H1 (cell line): ENCODE results near the gene MAGOH. TPM values are rescaled to one million over a fixed set of nuclear protein-coding genes. Genes with fewer than 3 reads are reported as not detected.

Experiments
- CTCF ChIA-PET: fragments of 300-600 bp; sonication (Branson Sonifier 250); formaldehyde crosslinking; loops from one replicate; lab custom pipeline; 2021; ENCODE audit not compliant: partially characterized antibody; lab: Charles Lee
- POLR2A ChIA-PET: fragments of 300-600 bp; sonication (Branson Sonifier 250); formaldehyde crosslinking; loops from one replicate; lab custom pipeline; 2021; ENCODE audit warnings: inconsistent platforms; ENCODE audit not compliant: partially characterized antibody; lab: Charles Lee
- DNase-seq, 2 experiments: peaks; one replicate each; pipeline versions ENCODE4 v3.0.0 to v3.0.0-alpha.2; 2010 to 2022; ENCODE audit warnings: low spot score in 2 of 2, low read depth in 1 of 2, mixed read lengths in 1 of 2
- FAIRE-seq: peaks from 2 replicates; lab custom pipeline; 2011; peaks lifted over from hg19 to GRCh38; lab: Jason Lieb, UNC
- H2AFZ ChIP-seq: 2 replicates; pipeline ENCODE4 v1.8.1; 2012; ENCODE audit warnings: low read length, inconsistent platforms
- H2AK5ac ChIP-seq: 2 replicates; pipeline ENCODE4 v1.6.1; 2013; ENCODE audit warnings: low read depth, low read length
- H2BK120ac ChIP-seq: replicated peaks from 2 replicates; pipeline ENCODE3; 2013; ENCODE audit warnings: low read depth, low read length, inconsistent platforms
- H2BK12ac ChIP-seq: 2 replicates; pipeline ENCODE4 v1.6.1; 2013; ENCODE audit warnings: low read depth, low read length
- H2BK15ac ChIP-seq: 2 replicates; pipeline ENCODE4 v1.6.1; 2013; ENCODE audit warnings: low read length
- H2BK20ac ChIP-seq: 2 replicates; pipeline ENCODE4 v1.6.1; 2013; ENCODE audit warnings: low read length
- H2BK5ac ChIP-seq: 2 replicates; pipeline ENCODE4 v1.6.1; 2013; ENCODE audit warnings: low read depth, low read length
- H3K14ac ChIP-seq: 2 replicates; pipeline ENCODE4 v1.6.1; 2013; ENCODE audit warnings: inconsistent platforms; ENCODE audit not compliant: insufficient read length
- H3K18ac ChIP-seq: 2 replicates; pipeline ENCODE4 v1.6.1; 2013; ENCODE audit warnings: low read length; ENCODE audit errors: extremely low read depth
- H3K23ac ChIP-seq: 2 replicates; pipeline ENCODE4 v1.6.1; 2013; ENCODE audit warnings: inconsistent platforms; ENCODE audit not compliant: insufficient read length
- H3K23me2 ChIP-seq: 2 replicates; pipeline ENCODE4 v1.6.1; 2013; ENCODE audit warnings: low read depth, low read length
- H3K27ac ChIP-seq: 2 replicates; pipeline ENCODE4 v1.6.1; 2011; ENCODE audit warnings: low read depth, low read length, inconsistent platforms
- H3K27me3 ChIP-seq, 4 experiments: replicated peaks in 1 of 4; 1 replicate in 1 of 4; 2 replicates in 3 of 4; pipeline versions ENCODE4 v1.6.1 to v1.8.1; 2011 to 2013; ENCODE audit warnings: low read length in 3 of 4, mild to moderate bottlenecking in 3 of 4, inconsistent platforms in 2 of 4, mixed read lengths in 2 of 4, moderate library complexity in 1 of 4; ENCODE audit not compliant: control insufficient read depth in 3 of 4, insufficient read depth in 3 of 4; ENCODE audit errors: extremely low read depth in 1 of 4
- H3K36me3 ChIP-seq, 4 experiments: 2 replicates each; pipeline versions ENCODE4 v1.6.1 to v1.8.1; 2011 to 2013; ENCODE audit warnings: mild to moderate bottlenecking in 4 of 4, low read length in 3 of 4, moderate library complexity in 2 of 4, control low read depth in 1 of 4, inconsistent platforms in 1 of 4; ENCODE audit not compliant: insufficient read depth in 4 of 4, control insufficient read depth in 2 of 4
- H3K4ac ChIP-seq: replicated peaks from 2 replicates; pipeline ENCODE3; 2013; ENCODE audit warnings: low read length, low read depth, mixed read lengths, inconsistent platforms; ENCODE audit not compliant: insufficient read length
- H3K4me1 ChIP-seq, 4 experiments: replicated peaks in 1 of 4; 1 replicate in 1 of 4; 2 replicates in 3 of 4; pipeline versions ENCODE4 v1.6.1 to v1.8.1; 2011 to 2013; ENCODE audit warnings: low read length in 3 of 4, inconsistent platforms in 2 of 4, mixed read lengths in 1 of 4; ENCODE audit not compliant: insufficient read depth in 4 of 4, control insufficient read depth in 3 of 4
- H3K4me2 ChIP-seq, 2 experiments: 2 replicates each; pipeline versions ENCODE4 v1.6.1 to v1.8.1; 2011 to 2013; ENCODE audit warnings: low read depth in 2 of 2, low read length in 2 of 2, control low read depth in 1 of 2, inconsistent platforms in 1 of 2, mild to moderate bottlenecking in 1 of 2; ENCODE audit not compliant: insufficient read depth in 1 of 2
- H3K4me3 ChIP-seq, 4 experiments: fragments of 200-600, 300-600 bp in 1 of 4; sonication (generic), shearing (Covaris generic), sonication (Bioruptor Twin) in 1 of 4; 2 replicates each; pipeline versions ENCODE4 v1.5.1 to v1.8.1; 2011 to 2016; ENCODE audit warnings: low read length in 4 of 4, low read depth in 3 of 4, control low read depth in 2 of 4, inconsistent platforms in 2 of 4, mild to moderate bottlenecking in 2 of 4, mixed read lengths in 1 of 4, moderate library complexity in 1 of 4; ENCODE audit not compliant: insufficient read depth in 2 of 4; ENCODE audit errors: extremely low read depth in 1 of 4
- H3K56ac ChIP-seq: replicated peaks from 2 replicates; pipeline ENCODE3; 2013; ENCODE audit warnings: low read depth, mild to moderate bottlenecking, mixed read lengths, low read length, inconsistent platforms; ENCODE audit not compliant: insufficient read length
- H3K79me1 ChIP-seq: 2 replicates; pipeline ENCODE4 v1.6.1; 2013; ENCODE audit warnings: low read depth, low read length, control low read depth
- H3K79me2 ChIP-seq, 2 experiments: 2 replicates each; pipeline versions ENCODE4 v1.6.1 to v1.8.1; 2012 to 2013; ENCODE audit warnings: low read length in 2 of 2, mild to moderate bottlenecking in 2 of 2, inconsistent platforms in 1 of 2; ENCODE audit not compliant: insufficient read depth in 2 of 2, control insufficient read depth in 1 of 2
- H3K9ac ChIP-seq, 4 experiments: replicated peaks in 1 of 4; 1 replicate in 1 of 4; 2 replicates in 3 of 4; pipeline versions ENCODE4 v1.6.1 to v1.8.1; 2011 to 2013; ENCODE audit warnings: low read depth in 3 of 4, low read length in 3 of 4, control low read depth in 2 of 4, mild to moderate bottlenecking in 2 of 4, moderate library complexity in 2 of 4, inconsistent platforms in 1 of 4; ENCODE audit errors: extremely low read depth in 1 of 4
- H3K9me3 ChIP-seq, 2 experiments: 2 replicates each; pipeline versions ENCODE4 v1.6.1 to v1.8.1; 2012 to 2013; ENCODE audit warnings: mild to moderate bottlenecking in 2 of 2, moderate library complexity in 2 of 2, control low read depth in 1 of 2, inconsistent platforms in 1 of 2, low read depth in 1 of 2, low read length in 1 of 2, mixed read lengths in 1 of 2; ENCODE audit not compliant: insufficient read depth in 2 of 2
- H4K20me1 ChIP-seq, 2 experiments: replicated peaks in 1 of 2; 2 replicates each; pipeline versions ENCODE3 to v1.8.1; 2011 to 2013; ENCODE audit warnings: inconsistent platforms in 2 of 2, low read length in 2 of 2, mild to moderate bottlenecking in 1 of 2; ENCODE audit not compliant: insufficient read depth in 2 of 2, control insufficient read depth in 1 of 2
- H4K5ac ChIP-seq: 2 replicates; pipeline ENCODE4 v1.6.1; 2013; ENCODE audit warnings: low read length, low read depth, mixed read lengths, inconsistent platforms; ENCODE audit not compliant: insufficient read length
- H4K8ac ChIP-seq: 2 replicates; pipeline ENCODE4 v1.8.0; 2013; ENCODE audit warnings: mild to moderate bottlenecking, moderate library complexity, low read length, inconsistent platforms; ENCODE audit not compliant: insufficient read depth; ENCODE audit errors: extremely low read depth
- H4K91ac ChIP-seq: replicated peaks from 2 replicates; pipeline ENCODE3; 2013; ENCODE audit warnings: low read length, mixed read lengths, inconsistent platforms; ENCODE audit not compliant: insufficient read length
- ATF2 ChIP-seq: IDR thresholded peaks from 2 replicates; pipeline ENCODE4 v1.6.1; 2012; ENCODE audit warnings: low read length, inconsistent platforms
- CHD2 ChIP-seq: IDR thresholded peaks from 2 replicates; pipeline ENCODE4 v1.6.1; 2012; ENCODE audit warnings: low read length, improper control_type of control experiment
- CTBP2 ChIP-seq: IDR thresholded peaks from 2 replicates; pipeline ENCODE4 v1.7.0; 2011; ENCODE audit warnings: borderline replicate concordance, mild to moderate bottlenecking, moderate library complexity, mixed read lengths, low read length; ENCODE audit not compliant: insufficient read depth, insufficient read length
- WGBS, 2 experiments: shearing (Covaris generic) in 1 of 2; methylation state at CpG; one replicate each; pipeline versions ENCODE4 v1.1.6 to v1.1.7; 2013 to 2015; ENCODE audit warnings: low lambda C conversion rate in 2 of 2, mixed read lengths in 2 of 2, inconsistent platforms in 1 of 2, low coverage in 1 of 2, missing lambda C conversion rate in 1 of 2; ENCODE audit not compliant: insufficient replicate concordance in 2 of 2, insufficient coverage in 1 of 2, insufficient read length in 1 of 2; ENCODE audit errors: extremely low coverage in 1 of 2, missing lambda C conversion rate in 1 of 2; 5-methylcytosine and 5-hydroxymethylcytosine counted together
- polyA plus RNA-seq, 7 experiments: library from polyadenylated mRNA; depleted of rRNA in 3 of 7; stranded (reverse) in 5 of 7; unstranded in 2 of 7; fragments of >200 nt in 5 of 7; fragments of 200-250 nt in 2 of 7; gene quantifications; 1 replicate in 5 of 7; 2 replicates in 1 of 7; 4 replicates in 1 of 7; pipeline versions ENCODE4 v1.2.1 to v1.2.3, GENCODE V29; 2011 to 2013; ENCODE audit warnings: missing spikeins in 2 of 7, mixed read lengths in 2 of 7
- total RNA-seq: library from RNA; stranded (reverse); fragmentation: NEBNext Ultra II Directional; extraction: Animal tissue kit (Norgen Biotek cat#: 25700); gene quantifications from 2 replicates; pipeline ENCODE4 v1.2.1, GENCODE V29; 2021

MAGOH gene
- total and polyA plus RNA-seq, 2 of the 8 experiments (the other 6 are each of a cell fraction or from before 2014, with no cell fraction given): 46.9 to 74.3 TPM

- H4K5ac ChIP-seq: no peak overlapping the region
- no peak overlapping the region for H2BK5ac ChIP-seq
- H2AK5ac ChIP-seq: no peak overlapping the region
- no peak overlapping the region for H3K4me3 ChIP-seq
- no peaks in the 10 kb centered on the region for H3K27me3 ChIP-seq
- no peak overlapping the region for H2BK120ac ChIP-seq
- no peak overlapping the region for H2BK12ac ChIP-seq
- no peaks in the 10 kb centered on the region for H3K79me2 ChIP-seq
- DNase-seq (no peak), FAIRE-seq (no peak)
- no peak overlapping the region for H3K4ac ChIP-seq
- POLR2A ChIA-PET: interaction anchor here (0.8 kb wide), 1 partner anchor 11 kb away, joined by 4 read pairs; no protein-coding TSS in a partner anchor
- no peaks in the 10 kb centered on the region for H3K9me3 ChIP-seq
- no peak overlapping the region for H3K23ac ChIP-seq
- no peak overlapping the region for H4K8ac ChIP-seq
- no peaks in the 10 kb centered on the region for H3K79me1 ChIP-seq
- no peak overlapping the region for H3K18ac ChIP-seq
- H3K23me2 ChIP-seq: no peaks in the 10 kb centered on the region
- no peak overlapping the region for H3K14ac ChIP-seq
- no peak overlapping the region for H3K9ac ChIP-seq
- H3K36me3 ChIP-seq: peaks cover 56 to 95% (median 89%) of the 10 kb centered on the region in 4 experiments
- no peaks in the 10 kb centered on the region for H3K4me1 ChIP-seq
- TF ChIP-seq CTBP2 (no peak), CHD2 (no peak), ATF2 (no peak)
- H2BK15ac ChIP-seq: no peak overlapping the region
- no peak overlapping the region for H4K91ac ChIP-seq
- CTCF ChIA-PET: interaction anchor here (0.6 to 7.2 kb wide), 3 partner anchors 8 to 1939 kb away, joined by 3 to 36 read pairs (median 5); no protein-coding TSS in a partner anchor
- H3K27ac ChIP-seq: no peak overlapping the region
- H3K4me2 ChIP-seq: no peak overlapping the region
- H3K56ac ChIP-seq: no peak overlapping the region
- WGBS, 2 experiments: 90% methylated on average over 2 of the region's 2 CpGs; no CpG with 5 or more reads in 1 of the 2 experiments
- H4K20me1 ChIP-seq: peaks cover 2% of the 10 kb centered on the region in 2 experiments
- H2BK20ac ChIP-seq: no peak overlapping the region
- H2AFZ ChIP-seq: no peak overlapping the region
These were observed 21.6 kb upstream of the MAGOH start for GRCh38 chr1:53259932-53260331.
